ENCODE measurements around the gene NT5C1A. TPM values are rescaled to one million over a fixed set of nuclear protein-coding genes. Genes with fewer than 3 reads are reported as not detected.

NT5C1A gene
- not detected in 2 replicates for total RNA-seq (ENCODE audit: low replicate concordance)

- H3K4me3 ChIP-seq (ENCODE audit: low read depth, low read length) = peak within 1 kb of the TSS; percentile 41
- DNase-seq (ENCODE audit: low read depth) = no peak
- TF ChIP-seq CTCF (IDR thresholded peaks at IDR 0.05; ENCODE audit: insufficient read depth, low read length) = no peak
Observed at GRCh38 chr1:39671793-39672550, at the start of gene NT5C1A. Gene NT5C1A (minus strand): TSS chr1:39672107. CDS start chr1:39672038, 69 bp downstream.

- no peak for TF ChIP-seq CTCF (IDR thresholded peaks at IDR 0.05; ENCODE audit: insufficient read depth, low read length)
- no peak for DNase-seq (ENCODE audit: low read depth)
- no peak overlapping the region for H3K4me3 ChIP-seq (ENCODE audit: low read depth, low read length)
Observed at GRCh38 chr1:39721664-39722063, 49.8 kb upstream of the NT5C1A start.

- H3K4me3 ChIP-seq (ENCODE audit: low read depth, low read length) = no peak overlapping the region
- DNase-seq (ENCODE audit: low read depth) = peak; percentile 83
- TF ChIP-seq CTCF (IDR thresholded peaks at IDR 0.05; ENCODE audit: insufficient read depth, low read length) = peak; percentile 54
Observed at GRCh38 chr1:39720094-39720999, 48.4 kb upstream of the NT5C1A start.

GRCh38 chr1:39717809-39718208 is 45.9 kb upstream of the NT5C1A start:
- DNase-seq (ENCODE audit: low read depth) = no peak
- no peak for TF ChIP-seq CTCF (IDR thresholded peaks at IDR 0.05; ENCODE audit: insufficient read depth, low read length)
- H3K4me3 ChIP-seq (ENCODE audit: low read depth, low read length) = no peak overlapping the region

GRCh38 chr1:39713557-39713956 is 41.6 kb upstream of the NT5C1A start:
- TF ChIP-seq CTCF (IDR thresholded peaks at IDR 0.05; ENCODE audit: insufficient read depth, low read length) = no peak
- H3K4me3 ChIP-seq (ENCODE audit: low read depth, low read length) = no peak overlapping the region
- DNase-seq (ENCODE audit: low read depth) = no peak

- DNase-seq (ENCODE audit: low read depth) = no peak
- H3K4me3 ChIP-seq (ENCODE audit: low read depth, low read length) = no peak overlapping the region
- no peak for TF ChIP-seq CTCF (IDR thresholded peaks at IDR 0.05; ENCODE audit: insufficient read depth, low read length)
Observed at GRCh38 chr1:39711966-39712340, 40.0 kb upstream of the NT5C1A start.

Measured in fibroblast of the aortic adventitia (primary cell).